ENCODE data around the gene PYGM. TPM values are rescaled to one million over a fixed set of nuclear protein-coding genes. Genes with fewer than 3 reads are reported as not detected.

PYGM gene
- total RNA-seq, 2 donors from 2014 or later: 8.0 to 22.4 TPM

DNA sequence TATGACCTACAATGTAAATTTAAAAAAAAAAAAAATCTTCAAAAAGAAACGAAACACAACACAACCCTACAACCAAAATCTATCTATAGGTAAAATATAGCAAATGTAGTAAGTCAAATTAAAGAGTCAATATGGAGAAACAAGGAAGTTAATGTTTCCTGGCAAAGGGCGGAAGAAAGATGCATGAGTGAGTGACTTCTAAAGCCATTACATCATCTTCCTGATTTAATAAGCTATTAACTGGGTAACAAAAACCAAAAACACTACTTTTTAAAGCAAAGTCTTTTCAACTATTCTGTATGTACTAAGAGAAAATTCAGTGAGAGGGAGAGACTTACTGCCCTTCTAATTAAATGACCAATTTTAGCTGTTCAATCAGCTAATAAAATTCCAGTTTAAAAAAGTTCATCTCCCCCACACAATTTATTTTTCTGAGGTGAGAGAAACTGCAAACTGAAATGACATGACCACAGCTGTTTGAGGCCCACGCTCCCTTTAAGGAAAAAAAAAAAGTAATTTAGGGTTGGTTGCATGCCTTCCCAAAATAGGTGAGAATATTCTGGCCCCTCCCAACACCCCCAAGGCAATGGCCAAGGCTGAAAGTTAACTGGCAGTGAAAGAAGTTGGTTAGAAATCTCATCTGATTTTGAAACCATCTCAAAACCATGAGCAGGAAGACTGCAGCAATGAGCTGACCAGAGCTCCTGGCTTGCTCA, 12.7 kb upstream of the PYGM start:
- 65% methylated on average over 3 of the region's 3 CpGs for WGBS

DNA sequence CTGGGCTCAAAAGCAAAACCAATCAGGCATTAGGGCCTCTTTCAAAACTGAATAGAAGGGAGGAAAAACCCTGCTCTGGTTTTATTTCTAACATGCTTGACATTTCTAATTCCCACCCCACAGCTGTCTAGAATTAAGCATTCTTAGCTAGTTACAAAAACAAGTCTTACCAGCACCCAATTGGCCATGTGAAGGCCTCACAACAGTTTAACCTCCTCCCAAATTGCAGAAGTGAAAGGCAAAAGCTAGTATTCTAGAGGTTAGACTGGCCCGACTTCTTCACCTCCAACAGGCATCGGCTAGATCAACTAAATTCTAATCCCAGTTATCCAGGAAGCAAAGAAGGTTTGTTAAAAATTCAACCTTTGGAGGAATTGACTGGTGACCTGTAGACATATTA, 12.1 kb upstream of the PYGM start:
- no peak for TF ChIP-seq POLR2A (IDR thresholded peaks at IDR 0.05)
- TF ChIP-seq CTCF (IDR thresholded peaks at IDR 0.05): no peak
- no peak for TF ChIP-seq POLR2AphosphoS5 (IDR thresholded peaks at IDR 0.05)
- Histone ChIP-seq H3K4me3 (no peak overlapping the region), H3K4me1 (replicated peaks) (peaks cover 11% of the 10 kb centered on the region), H3K27me3 (replicated peaks; ENCODE audit: insufficient read depth) (no peaks in the 10 kb centered on the region), H3K27ac (no peak overlapping the region), H3K9me3 (no peaks in the 10 kb centered on the region), H3K36me3 (peaks cover 43 to 69% of the 10 kb centered on the region in 2 donors)
- no peak for DNase-seq (ENCODE audit: low spot score)
- whole genome bisulfite sequencing: 77% methylated on average over 2 of the region's 2 CpGs
- intact Hi-C loops (cut with DNase I): no loop called here

More for the DNA sequence above, 12.7 kb upstream of the PYGM start:
- TF ChIP-seq POLR2AphosphoS5 (IDR thresholded peaks at IDR 0.05) (no peak), POLR2A (IDR thresholded peaks at IDR 0.05) (no peak), CTCF (IDR thresholded peaks at IDR 0.05) (no peak)
- intact Hi-C loops (cut with DNase I): no loop called here
- Histone ChIP-seq H3K36me3 (peaks cover 37 to 63% of the 10 kb centered on the region in 2 donors), H3K27me3 (replicated peaks; ENCODE audit: insufficient read depth) (no peaks in the 10 kb centered on the region), H3K27ac (no peak overlapping the region), H3K4me1 (replicated peaks) (peaks cover 11% of the 10 kb centered on the region), H3K4me3 (no peak overlapping the region), H3K9me3 (no peaks in the 10 kb centered on the region)
- DNase-seq (ENCODE audit: low spot score): no peak

- no peak overlapping the region for H3K4me3 ChIP-seq
- WGBS: 88% methylated on average over 12 of the region's 12 CpGs
- peaks cover 43 to 75% of the 10 kb centered on the region in 2 donors for H3K36me3 ChIP-seq
- intact Hi-C loops (cut with DNase I): no loop called here
- H3K27ac ChIP-seq: no peak overlapping the region
- H3K9me3 ChIP-seq: no peaks in the 10 kb centered on the region
- H3K4me1 ChIP-seq (replicated peaks): peaks cover 11% of the 10 kb centered on the region
- TF ChIP-seq POLR2AphosphoS5 (IDR thresholded peaks at IDR 0.05): no peak
- TF ChIP-seq POLR2A (IDR thresholded peaks at IDR 0.05): no peak
- TF ChIP-seq CTCF (IDR thresholded peaks at IDR 0.05): no peak
- no peak for DNase-seq (ENCODE audit: low spot score)
- H3K27me3 ChIP-seq (replicated peaks; ENCODE audit: insufficient read depth): no peaks in the 10 kb centered on the region
Measured at GRCh38 chr11:64770120-64770519, 10.3 kb upstream of the PYGM start.

DNA sequence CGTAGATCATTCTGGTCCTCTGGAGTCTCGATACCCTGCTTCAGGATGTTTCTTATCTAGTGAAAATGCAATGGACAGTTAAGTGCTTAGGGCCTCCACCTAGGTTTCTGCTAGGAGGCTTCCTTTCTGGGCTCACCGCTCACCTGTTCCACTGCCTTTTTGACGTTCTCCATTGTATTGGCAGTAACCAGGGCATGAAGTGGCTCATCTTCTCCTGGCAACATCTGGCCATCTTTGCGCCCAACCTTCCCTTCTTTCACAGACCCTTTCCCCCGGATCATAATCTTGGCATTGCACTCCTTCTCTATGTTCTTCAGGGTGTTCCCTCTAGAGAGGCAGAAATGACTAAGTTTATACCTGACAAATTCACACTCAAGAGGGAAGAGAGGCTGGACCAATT, 9.5 kb upstream of the PYGM start:
- H3K4me3 ChIP-seq: no peak overlapping the region
- H3K36me3 ChIP-seq: peaks cover 41 to 72% of the 10 kb centered on the region in 2 donors
- 91% methylated on average over 6 of the region's 6 CpGs for WGBS
- no peak for DNase-seq (ENCODE audit: low spot score)
- peaks cover 10% of the 10 kb centered on the region for H3K4me1 ChIP-seq (replicated peaks)
- H3K27me3 ChIP-seq (replicated peaks; ENCODE audit: insufficient read depth): no peaks in the 10 kb centered on the region
- intact Hi-C loops (cut with DNase I): no loop called here
- no peaks in the 10 kb centered on the region for H3K9me3 ChIP-seq
- no peak for TF ChIP-seq CTCF (IDR thresholded peaks at IDR 0.05)
- TF ChIP-seq POLR2A (IDR thresholded peaks at IDR 0.05): no peak
- no peak for TF ChIP-seq POLR2AphosphoS5 (IDR thresholded peaks at IDR 0.05)
- no peak overlapping the region for H3K27ac ChIP-seq

DNA sequence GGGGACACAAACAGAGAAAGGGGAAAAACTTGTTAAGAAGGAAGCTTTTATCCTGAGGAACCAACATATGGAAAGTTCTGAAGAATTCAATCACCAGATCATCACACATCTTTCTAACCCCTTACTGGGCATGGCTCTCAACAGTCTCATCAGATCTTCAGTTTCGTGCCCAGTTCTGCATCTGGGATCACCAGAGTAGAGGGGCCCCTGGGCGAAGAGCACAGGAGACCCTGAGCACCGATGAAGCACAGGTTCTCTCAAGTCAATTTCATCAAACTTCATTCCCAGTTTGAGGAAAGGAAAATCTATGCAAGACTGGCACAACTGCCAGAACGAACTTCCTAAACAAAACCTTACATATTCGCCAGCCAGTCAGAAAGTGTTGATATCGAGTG, 8.5 kb upstream of the PYGM start:
- no peak for DNase-seq (ENCODE audit: low spot score)
- H3K4me3 ChIP-seq: no peak overlapping the region
- 81% methylated on average over 6 of the region's 6 CpGs for WGBS
- H3K9me3 ChIP-seq: no peaks in the 10 kb centered on the region
- H3K4me1 ChIP-seq (replicated peaks): peaks cover 7% of the 10 kb centered on the region
- peaks cover 41 to 65% of the 10 kb centered on the region in 2 donors for H3K36me3 ChIP-seq
- H3K27me3 ChIP-seq (replicated peaks; ENCODE audit: insufficient read depth): no peaks in the 10 kb centered on the region
- no peak for TF ChIP-seq POLR2A (IDR thresholded peaks at IDR 0.05)
- TF ChIP-seq POLR2AphosphoS5 (IDR thresholded peaks at IDR 0.05): no peak
- intact Hi-C loops (cut with DNase I): no loop called here
- no peak overlapping the region for H3K27ac ChIP-seq

Measured in prostate gland (tissue), 2 donors.